CD4-positive, alpha-beta T cell treated with Interleukin-12 subunit alpha and Interleukin-12 subunit beta, for 1 hour (primary cell): Measurements from ENCODE around the gene PTER.

ENCODE experiments used
- DNase-seq: peaks from one replicate; pipeline ENCODE4 v3.0.0-alpha.2; 2020

The PTER gene

GRCh38 chr10:16436758-16437539 lies at the start of gene PTER:
TSS of gene PTER (plus strand) at chr10:16437010. CDS start at chr10:16484385, 47,375 bp downstream.
- peak; percentile 97 for DNase-seq

GRCh38 chr10:16392531-16393069 lies 44.2 kb upstream of the PTER start:
- no peak for DNase-seq

GRCh38 chr10:16393271-16393858 lies 43.4 kb upstream of the PTER start:
- DNase-seq: no peak

GRCh38 chr10:16401416-16401815 lies 35.4 kb upstream of the PTER start:
- no peak for DNase-seq

- no peak for DNase-seq
These were observed 28.4 kb upstream of the PTER start for GRCh38 chr10:16408379-16408778.

- no peak for DNase-seq
These were observed 19.5 kb upstream of the PTER start for GRCh38 chr10:16417341-16417740.

GRCh38 chr10:16423599-16423998 lies 13.2 kb upstream of the PTER start:
- DNase-seq: no peak

- DNase-seq: no peak
These were observed 11.4 kb upstream of the PTER start for GRCh38 chr10:16425449-16425848.

- no peak for DNase-seq
These were observed 7.3 kb upstream of the PTER start for GRCh38 chr10:16429539-16429938.

- no peak for DNase-seq
These were observed 448 bp upstream of the PTER start for GRCh38 chr10:16436367-16436757.

GRCh38 chr10:16437540-16437894 lies 707 bp downstream of the PTER start:
- no peak for DNase-seq

- no peak for DNase-seq
These were observed 2.5 kb downstream of the PTER start for GRCh38 chr10:16439295-16439694.

GRCh38 chr10:16440396-16441133 lies 3.8 kb downstream of the PTER start:
- peak; percentile 23 for DNase-seq

- no peak for DNase-seq
These were observed 4.5 kb downstream of the PTER start for GRCh38 chr10:16441173-16441840.

- DNase-seq: no peak
These were observed 6.1 kb downstream of the PTER start for GRCh38 chr10:16442914-16443313.

GRCh38 chr10:16445770-16446469 lies 9.1 kb downstream of the PTER start:
- DNase-seq: no peak

- DNase-seq: no peak
These were observed 12.6 kb downstream of the PTER start for GRCh38 chr10:16449454-16449853.

- DNase-seq: no peak
These were observed 21.6 kb downstream of the PTER start for GRCh38 chr10:16458166-16458955.

- DNase-seq: no peak
These were observed 22.7 kb downstream of the PTER start for GRCh38 chr10:16459423-16459939.

GRCh38 chr10:16466001-16466400 lies 29.2 kb downstream of the PTER start:
- no peak for DNase-seq

- DNase-seq: peak; percentile 6
These were observed 33.9 kb downstream of the PTER start for GRCh38 chr10:16470747-16471146.
